Muscle of leg (tissue), 9 donors: ENCODE data around the gene NOXO1. TPM values are rescaled to one million over a fixed set of nuclear protein-coding genes. Genes with fewer than 3 reads are reported as not detected.

Experiments used
- polyA plus RNA-seq, 8 donors: library from polyadenylated mRNA; unstranded; fragments of 120-200 nt; gene quantifications; one replicate each; pipeline versions ENCODE4 v1.2.1 to v1.2.3, GENCODE V29; 2013; ENCODE audit warnings: inconsistent platforms in 1 of 8, low replicate concordance in 1 of 8; ENCODE audit not compliant: insufficient read length in 8 of 8, insufficient read depth in 1 of 8
- total RNA-seq: library from RNA; stranded (reverse); fragments of 120-200 nt; gene quantifications from one replicate; pipeline ENCODE4 v1.2.4, GENCODE V29; 2013

NOXO1 gene
- total and polyA plus RNA-seq, 9 donors, result 0.29 to 1.7 (median 0.89) TPM

Other genes with a start within 250 kb of the NOXO1 start
Only the 30 nearest of the 31 such genes appear.
- gene NME3, start 209.9 kb downstream of the NOXO1 start, total RNA-seq, result 35.2 TPM
- gene NME3, start 209.9 kb downstream of the NOXO1 start, polyA plus RNA-seq, result 10 to 100 TPM; 22.2 to 31.9 (median 26.9) TPM
- gene EME2, start 208.7 kb downstream of the NOXO1 start, total RNA-seq, result 7.2 TPM
- gene EME2, start 208.7 kb downstream of the NOXO1 start, polyA plus RNA-seq, result 1 to 10 TPM; 4.0 to 9.7 (median 6.7) TPM
- gene MRPS34, start 208.3 kb downstream of the NOXO1 start, total RNA-seq, result 45.7 TPM
- gene MRPS34, start 208.3 kb downstream of the NOXO1 start, polyA plus RNA-seq, result 10 to 100 TPM; 44.7 to 57.8 (median 52.2) TPM
- 34.2 TPM for gene SPSB3, start 198.9 kb downstream of the NOXO1 start, total RNA-seq
- 10 to 100 TPM; 21.0 to 35.1 (median 24.5) TPM for gene SPSB3, start 198.9 kb downstream of the NOXO1 start, polyA plus RNA-seq
- 58.0 TPM for gene NUBP2, start 198.5 kb downstream of the NOXO1 start, total RNA-seq
- gene NUBP2, start 198.5 kb downstream of the NOXO1 start, polyA plus RNA-seq, result 10 to 100 TPM; 40.6 to 59.7 (median 47.7) TPM
- 0.22 TPM for gene IGFALS, start 187.8 kb downstream of the NOXO1 start, total RNA-seq
- gene IGFALS, start 187.8 kb downstream of the NOXO1 start, polyA plus RNA-seq, result 1 to 10 TPM in 1 of 8 donors, under 1 TPM in 7; 0.11 to 1.1 (median 0.28) TPM
- gene HAGH, start 154.6 kb downstream of the NOXO1 start, total RNA-seq, result 36.1 TPM
- gene HAGH, start 154.6 kb downstream of the NOXO1 start, polyA plus RNA-seq, result 10 to 100 TPM; 34.6 to 48.6 (median 39.5) TPM
- 27.7 TPM for gene FAHD1, start 154.3 kb downstream of the NOXO1 start, total RNA-seq
- gene FAHD1, start 154.3 kb downstream of the NOXO1 start, polyA plus RNA-seq, result 10 to 100 TPM; 19.7 to 25.6 (median 21.9) TPM
- not detected for gene MEIOB, start 109.3 kb downstream of the NOXO1 start, total RNA-seq
- under 1 TPM in 7 of 8 donors, not detected in 1; 0.22 to 0.87 (median 0.55) TPM for gene MEIOB, start 109.3 kb downstream of the NOXO1 start, polyA plus RNA-seq
- not detected for gene HS3ST6, start 63.1 kb downstream of the NOXO1 start, total RNA-seq
- 1 to 10 TPM in 1 of 8 donors, not detected in 7; 1.7 TPM for gene HS3ST6, start 63.1 kb downstream of the NOXO1 start, polyA plus RNA-seq
- gene MSRB1, start 38.3 kb downstream of the NOXO1 start, total RNA-seq, result 16.3 TPM
- 10 to 100 TPM; 24.2 to 40.7 (median 29.1) TPM for gene MSRB1, start 38.3 kb downstream of the NOXO1 start, polyA plus RNA-seq
- gene RPL3L, start 26.8 kb downstream of the NOXO1 start, total RNA-seq, result 43.0 TPM
- gene RPL3L, start 26.8 kb downstream of the NOXO1 start, polyA plus RNA-seq, result 10 to 100 TPM; 11.9 to 63.0 (median 33.4) TPM
- gene NDUFB10, start 21.9 kb downstream of the NOXO1 start, total RNA-seq, result 142 TPM
- gene NDUFB10, start 21.9 kb downstream of the NOXO1 start, polyA plus RNA-seq, result 100 to 1,000 TPM in 7 of 8 donors, 10 to 100 TPM in 1; 95.4 to 162 (median 128) TPM
- 2,334 TPM for gene RPS2, start 16.6 kb downstream of the NOXO1 start, total RNA-seq
- gene RPS2, start 16.6 kb downstream of the NOXO1 start, polyA plus RNA-seq, result 1,000 to 10,000 TPM; 3,011 to 3,712 (median 3,485) TPM
- not detected for gene RNF151, start 14.6 kb downstream of the NOXO1 start, total RNA-seq
- not detected for gene RNF151, start 14.6 kb downstream of the NOXO1 start, polyA plus RNA-seq
- gene TBL3, start 9.4 kb downstream of the NOXO1 start, total RNA-seq, result 23.9 TPM
- gene TBL3, start 9.4 kb downstream of the NOXO1 start, polyA plus RNA-seq, result 10 to 100 TPM; 27.9 to 32.9 (median 30.6) TPM
- gene GFER, start 2.7 kb upstream of the NOXO1 start, total RNA-seq, result 18.3 TPM
- gene GFER, start 2.7 kb upstream of the NOXO1 start, polyA plus RNA-seq, result 10 to 100 TPM; 14.7 to 23.8 (median 17.8) TPM
- gene SYNGR3, start 8.5 kb upstream of the NOXO1 start, total RNA-seq, result 0.93 TPM
- 1 to 10 TPM in 6 of 8 donors, under 1 TPM in 2; 0.70 to 1.5 (median 1.2) TPM for gene SYNGR3, start 8.5 kb upstream of the NOXO1 start, polyA plus RNA-seq
- 6.6 TPM for gene ZNF598, start 28.4 kb upstream of the NOXO1 start, total RNA-seq
- gene ZNF598, start 28.4 kb upstream of the NOXO1 start, polyA plus RNA-seq, result 10 to 100 TPM; 21.2 to 28.6 (median 23.6) TPM
- 0.80 TPM for gene NPW, start 38.3 kb upstream of the NOXO1 start, total RNA-seq
- 1 to 10 TPM in 7 of 8 donors, under 1 TPM in 1; 0.57 to 5.4 (median 2.6) TPM for gene NPW, start 38.3 kb upstream of the NOXO1 start, polyA plus RNA-seq
- gene NHERF2, start 45.4 kb upstream of the NOXO1 start, total RNA-seq, result 22.1 TPM
- gene NHERF2, start 45.4 kb upstream of the NOXO1 start, polyA plus RNA-seq, result 10 to 100 TPM; 34.5 to 60.6 (median 45.6) TPM
- gene NTHL1, start 66.4 kb upstream of the NOXO1 start, total RNA-seq, result 20.2 TPM
- 10 to 100 TPM; 11.5 to 18.1 (median 14.0) TPM for gene NTHL1, start 66.4 kb upstream of the NOXO1 start, polyA plus RNA-seq
- gene TSC2, start 66.5 kb upstream of the NOXO1 start, total RNA-seq, result 31.8 TPM
- gene TSC2, start 66.5 kb upstream of the NOXO1 start, polyA plus RNA-seq, result 100 to 1,000 TPM in 3 of 8 donors, 10 to 100 TPM in 5; 57.6 to 109 (median 84.6) TPM
- gene PKD1, start 154.4 kb upstream of the NOXO1 start, total RNA-seq, result 63.3 TPM
- gene PKD1, start 154.4 kb upstream of the NOXO1 start, polyA plus RNA-seq, result 100 to 1,000 TPM; 120 to 183 (median 156) TPM
- 0.40 TPM for gene RAB26, start 167.2 kb upstream of the NOXO1 start, total RNA-seq
- 1 to 10 TPM in 4 of 8 donors, under 1 TPM in 4; 0.27 to 3.4 (median 0.86) TPM for gene RAB26, start 167.2 kb upstream of the NOXO1 start, polyA plus RNA-seq
- gene TRAF7, start 174.3 kb upstream of the NOXO1 start, total RNA-seq, result 29.0 TPM
- gene TRAF7, start 174.3 kb upstream of the NOXO1 start, polyA plus RNA-seq, result 10 to 100 TPM; 32.6 to 52.6 (median 47.6) TPM
- gene CASKIN1, start 215.1 kb upstream of the NOXO1 start, total RNA-seq, result 0.75 TPM
- gene CASKIN1, start 215.1 kb upstream of the NOXO1 start, polyA plus RNA-seq, result 1 to 10 TPM in 7 of 8 donors, under 1 TPM in 1; 0.94 to 2.4 (median 1.9) TPM
- gene MLST8, start 224.0 kb upstream of the NOXO1 start, total RNA-seq, result 13.7 TPM
- 10 to 100 TPM; 30.6 to 38.2 (median 34.5) TPM for gene MLST8, start 224.0 kb upstream of the NOXO1 start, polyA plus RNA-seq
- gene BRICD5, start 229.4 kb upstream of the NOXO1 start, total RNA-seq, result 5.8 TPM
- 10 to 100 TPM in 2 of 8 donors, 1 to 10 TPM in 6; 3.9 to 11.0 (median 7.6) TPM for gene BRICD5, start 229.4 kb upstream of the NOXO1 start, polyA plus RNA-seq
- 12.2 TPM for gene PGP, start 233.4 kb upstream of the NOXO1 start, total RNA-seq
- 10 to 100 TPM; 11.8 to 18.1 (median 16.9) TPM for gene PGP, start 233.4 kb upstream of the NOXO1 start, polyA plus RNA-seq